ENCODE measurements around the gene AHNAK.

Gene AHNAK

GRCh38 chr11:62514151-62514550 is 32.5 kb downstream of the AHNAK start:
- TF ChIP-seq CTCF (IDR thresholded peaks at IDR 0.05) = no peak

DNA sequence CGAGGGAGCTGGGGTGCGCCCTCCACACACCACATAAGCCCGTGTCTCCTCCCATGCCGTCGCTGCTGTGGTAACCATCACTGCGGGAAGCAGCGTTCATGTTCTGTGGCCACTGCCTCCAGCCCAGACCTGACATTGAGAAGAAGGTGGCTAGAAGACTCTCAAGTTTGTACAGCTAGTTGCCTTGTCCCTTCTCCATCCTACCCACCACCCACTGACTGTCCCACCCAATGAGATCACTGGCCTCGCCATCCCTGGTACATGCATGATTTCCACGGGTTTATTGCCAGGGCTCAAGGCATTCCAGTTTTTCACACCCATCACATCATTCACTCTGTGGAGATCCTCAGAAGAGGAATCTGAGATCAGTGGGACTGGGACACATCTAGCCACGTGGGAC is 33.0 kb downstream of the AHNAK start:
- TF ChIP-seq CTCF (IDR thresholded peaks at IDR 0.05) = no peak

DNA sequence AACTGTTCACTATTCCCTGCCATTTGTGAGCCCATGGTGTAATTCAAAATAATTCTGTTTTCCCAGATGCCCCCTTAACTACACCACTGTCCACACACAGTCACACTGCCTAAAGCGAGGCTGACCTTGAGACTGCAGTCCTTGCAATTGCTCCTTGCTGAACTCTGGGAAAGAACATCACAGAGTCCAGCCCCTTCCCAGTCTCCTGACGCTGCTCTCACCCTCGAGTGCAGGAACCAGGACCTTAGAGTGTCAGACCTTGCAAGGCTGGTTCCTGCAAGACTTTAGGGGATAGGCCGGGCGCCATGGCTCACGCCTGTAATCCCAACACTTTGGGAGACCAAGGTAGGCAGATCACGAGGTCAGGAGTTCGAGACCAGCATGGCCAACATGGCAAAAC is 33.6 kb downstream of the AHNAK start:
- no peak for TF ChIP-seq CTCF (IDR thresholded peaks at IDR 0.05)

GRCh38 chr11:62508336-62509058 is 38.1 kb downstream of the AHNAK start:
- TF ChIP-seq CTCF (IDR thresholded peaks at IDR 0.05) = peak; percentile 42; the same call in 1 of the 2 replicates

DNA sequence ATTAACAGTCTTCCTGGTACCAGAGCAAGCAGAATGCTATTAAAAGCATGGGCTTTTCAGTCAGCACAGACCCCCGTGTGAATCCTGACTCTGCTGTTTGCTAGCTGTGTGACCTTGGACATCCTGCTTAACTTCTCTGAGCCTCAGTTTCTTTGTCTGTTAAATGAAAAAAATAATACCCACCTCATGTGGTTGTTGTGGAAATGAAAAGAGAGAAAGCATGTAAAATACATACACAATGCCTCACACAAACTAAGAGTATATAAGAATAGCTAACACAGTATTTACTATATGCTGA is 39.5 kb downstream of the AHNAK start:
- TF ChIP-seq CTCF (IDR thresholded peaks at IDR 0.05) = no peak

GRCh38 chr11:62506413-62507124 is 40.0 kb downstream of the AHNAK start:
- TF ChIP-seq CTCF (IDR thresholded peaks at IDR 0.05) = no peak

GRCh38 chr11:62505440-62506091 is 41.0 kb downstream of the AHNAK start:
- TF ChIP-seq CTCF (IDR thresholded peaks at IDR 0.05) = no peak
